Neural cell (in vitro differentiated cells): ENCODE measurements around the gene STOML3. TPM values are rescaled to one million over a fixed set of nuclear protein-coding genes. Genes with fewer than 3 reads are reported as not detected.

Experiments used
- H2AFZ ChIP-seq: fragments of 200-600, 300-800 bp; sonication (generic), shearing (Covaris generic); 2 replicates; pipeline ENCODE4 v1.6.0; 2014; ENCODE audit warnings: low read depth, mild to moderate bottlenecking, antibody characterized with exemption, low read length, moderate library complexity
- H3F3A ChIP-seq: fragments of 200-600 bp; shearing (Covaris generic); 2 replicates; pipeline ENCODE4 v1.6.1; 2016; ENCODE audit warnings: mild to moderate bottlenecking, moderate library complexity, mixed read lengths, antibody characterized with exemption, low read length; ENCODE audit not compliant: insufficient read depth, poor library complexity, severe bottlenecking
- H3K27ac ChIP-seq: fragments of 200-600, 300-800 bp; sonication (generic), shearing (Covaris generic); 2 replicates; pipeline ENCODE4 v1.5.1; 2014; ENCODE audit warnings: mild to moderate bottlenecking, low read length, moderate library complexity
- H3K27me3 ChIP-seq: fragments of 300-800, 200-600 bp; sonication (generic), shearing (Covaris generic); 2 replicates; pipeline ENCODE4 v1.6.0; 2014; ENCODE audit warnings: mild to moderate bottlenecking, low read depth, low read length, moderate library complexity; ENCODE audit not compliant: insufficient read depth
- H3K36me3 ChIP-seq: fragments of 300-800, 200-600 bp; sonication (generic), shearing (Covaris generic); 2 replicates; pipeline ENCODE4 v1.5.1; 2014; ENCODE audit warnings: mild to moderate bottlenecking, antibody characterized with exemption, low read length, moderate library complexity; ENCODE audit not compliant: insufficient read depth
- H3K4me2 ChIP-seq: fragments of 300-800, 200-600 bp; sonication (generic), shearing (Covaris generic); 2 replicates; pipeline ENCODE4 v1.6.0; 2014; ENCODE audit warnings: mild to moderate bottlenecking, low read length
- H3K4me3 ChIP-seq: fragments of 300-800, 200-600 bp; sonication (generic), shearing (Covaris generic); 2 replicates; pipeline ENCODE4 v1.5.1; 2014; ENCODE audit warnings: mild to moderate bottlenecking, low read length, moderate library complexity
- H3K79me2 ChIP-seq: fragments of 200-600 bp; shearing (Covaris generic); replicated peaks from 2 replicates; pipeline ENCODE4 v1.6.0; 2014; ENCODE audit warnings: mild to moderate bottlenecking, low read length, moderate library complexity; ENCODE audit not compliant: insufficient read depth
- H3K9ac ChIP-seq: fragments of 300-800, 200-600 bp; sonication (generic), shearing (Covaris generic); 2 replicates; pipeline ENCODE4 v1.6.1; 2016; ENCODE audit warnings: mild to moderate bottlenecking, low read length, mixed read lengths
- H3K9me2 ChIP-seq: fragments of 200-600 bp; shearing (Covaris generic); 2 replicates; pipeline ENCODE4 v1.6.1; 2016; ENCODE audit warnings: mild to moderate bottlenecking, low read length, mixed read lengths; ENCODE audit not compliant: insufficient read depth
- H3K9me3 ChIP-seq: fragments of 200-600, 300-800 bp; sonication (generic), shearing (Covaris generic); 2 replicates; pipeline ENCODE4 v1.6.1; 2016; ENCODE audit warnings: mild to moderate bottlenecking, mixed run types, low read length, moderate library complexity, mixed read lengths
- H4K20me1 ChIP-seq: fragments of 200-600 bp; shearing (Covaris generic); 2 replicates; pipeline ENCODE4 v1.6.1; 2016; ENCODE audit warnings: mild to moderate bottlenecking, mixed run types; ENCODE audit not compliant: insufficient read depth
- CTCF ChIP-seq: fragments of 450-650 bp; IDR thresholded peaks from 2 replicates; pipeline ENCODE4 v1.5.1; 2014; ENCODE audit warnings: antibody characterized with exemption, mild to moderate bottlenecking, moderate library complexity; ENCODE audit not compliant: poor library complexity, severe bottlenecking
- EP300 ChIP-seq: fragments of 450-650 bp; conservative IDR thresholded peaks from 2 replicates; pipeline ENCODE4 v1.6.1; 2014; ENCODE audit warnings: antibody characterized with exemption, mild to moderate bottlenecking, moderate library complexity; ENCODE audit not compliant: poor library complexity, severe bottlenecking
- EZH2 ChIP-seq: fragments of 200-600, 300-800 bp; shearing (Covaris generic), sonication (generic); IDR thresholded peaks from 2 replicates; pipeline ENCODE4 v1.6.1; 2014; ENCODE audit warnings: antibody characterized with exemption, low read length, borderline replicate concordance, mild to moderate bottlenecking; ENCODE audit not compliant: insufficient read depth, poor library complexity, severe bottlenecking
- MXI1 ChIP-seq: fragments of 450-650 bp; conservative IDR thresholded peaks from 2 replicates; pipeline ENCODE4 v1.6.1; 2014; ENCODE audit warnings: antibody characterized with exemption, mild to moderate bottlenecking; ENCODE audit not compliant: poor library complexity, severe bottlenecking
- POLR2AphosphoS5 ChIP-seq: IDR thresholded peaks from 2 replicates; pipeline ENCODE4 v1.6.1; 2012
- RAD21 ChIP-seq: fragments of 450-650 bp; conservative IDR thresholded peaks from 2 replicates; pipeline ENCODE4 v1.6.1; 2014; ENCODE audit warnings: antibody characterized with exemption, mild to moderate bottlenecking, moderate library complexity
- REST ChIP-seq: IDR thresholded peaks from 2 replicates; pipeline ENCODE4 v1.6.1; 2012; ENCODE audit warnings: borderline replicate concordance
- SMC3 ChIP-seq: fragments of 450-650 bp; conservative IDR thresholded peaks from 2 replicates; pipeline ENCODE4 v1.6.1; 2014; ENCODE audit warnings: antibody characterized with exemption, mild to moderate bottlenecking, moderate library complexity; ENCODE audit not compliant: poor library complexity
- TAF1 ChIP-seq: IDR thresholded peaks from 2 replicates; pipeline ENCODE4 v1.6.1; 2012; ENCODE audit warnings: low read depth
- polyA plus RNA-seq: library from polyadenylated mRNA; depleted of rRNA; stranded (reverse); fragments of >200 nt; gene quantifications from 2 replicates; pipeline ENCODE4 v1.2.3, GENCODE V29; 2014

Gene STOML3
- polyA plus RNA-seq, 1 donor from 2014 or later: not detected

DNA sequence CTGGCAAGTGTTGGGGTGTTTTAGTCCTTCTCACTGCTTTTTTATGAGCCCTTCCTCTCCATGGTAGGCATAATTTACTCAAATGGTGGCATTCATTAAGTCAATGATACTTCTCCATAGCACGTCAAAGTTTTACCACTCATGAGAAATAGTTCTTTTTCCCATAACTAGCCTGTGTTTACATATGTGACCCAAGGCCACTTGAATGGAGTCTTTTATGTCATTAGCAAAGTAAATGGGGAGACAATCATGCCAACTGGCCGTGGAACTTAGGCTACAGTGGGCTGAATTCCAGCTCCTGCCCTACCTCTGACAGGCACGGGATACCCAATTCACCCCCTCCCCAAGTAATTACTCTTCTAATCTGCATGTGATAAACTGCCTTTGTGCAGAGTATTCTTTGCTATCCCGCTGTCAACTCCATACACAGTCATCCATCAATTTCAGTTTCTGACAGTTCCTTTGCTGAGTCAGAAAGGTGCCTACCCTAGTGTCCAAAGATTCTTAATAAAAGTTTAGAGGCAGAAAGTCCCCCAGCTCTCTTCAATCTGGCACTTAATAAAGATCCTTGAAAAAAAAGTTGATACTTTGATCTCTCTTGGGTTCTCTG is 30.3 kb upstream of the STOML3 start:
- Histone ChIP-seq H3K9me3 (no peaks in the 10 kb centered on the region), H3K9me2 (no peaks in the 10 kb centered on the region), H3K27me3 (no peaks in the 10 kb centered on the region), H2AFZ (no peak overlapping the region), H3K27ac (no peak overlapping the region), H3K79me2 (no peaks in the 10 kb centered on the region), H4K20me1 (no peaks in the 10 kb centered on the region), H3K9ac (no peak overlapping the region), H3F3A (no peaks in the 10 kb centered on the region), H3K4me3 (no peak overlapping the region), H3K36me3 (peaks cover 7% of the 10 kb centered on the region), H3K4me2 (no peak overlapping the region)
- TF ChIP-seq MXI1 (no peak), EP300 (no peak), RAD21 (no peak), POLR2AphosphoS5 (no peak), REST (no peak), SMC3 (no peak), TAF1 (no peak)

- Histone ChIP-seq H3K27ac (no peak overlapping the region), H3K4me3 (no peak overlapping the region), H3K79me2 (no peaks in the 10 kb centered on the region), H3K9me3 (no peaks in the 10 kb centered on the region), H3K4me2 (no peak overlapping the region), H3K9me2 (no peaks in the 10 kb centered on the region), H3K36me3 (peaks cover 11% of the 10 kb centered on the region), H3K9ac (no peak overlapping the region), H4K20me1 (no peaks in the 10 kb centered on the region), H2AFZ (no peak overlapping the region), H3F3A (no peaks in the 10 kb centered on the region), H3K27me3 (no peaks in the 10 kb centered on the region)
- TF ChIP-seq RAD21 (peak; percentile 79), TAF1 (no peak), EP300 (no peak), SMC3 (peak; percentile 83), CTCF (peak; percentile 79)
Observed at GRCh38 chr13:39016787-39017186, 26.2 kb upstream of the STOML3 start.

- Histone ChIP-seq H2AFZ (no peak overlapping the region), H3K9me2 (no peaks in the 10 kb centered on the region), H3K79me2 (no peaks in the 10 kb centered on the region), H4K20me1 (no peaks in the 10 kb centered on the region), H3K9me3 (no peaks in the 10 kb centered on the region), H3K4me3 (no peak overlapping the region), H3K27ac (no peak overlapping the region), H3K27me3 (no peaks in the 10 kb centered on the region), H3F3A (no peaks in the 10 kb centered on the region), H3K4me2 (no peak overlapping the region), H3K9ac (no peak overlapping the region), H3K36me3 (peaks cover 11% of the 10 kb centered on the region)
- TF ChIP-seq POLR2AphosphoS5 (no peak), REST (no peak), EP300 (no peak), RAD21 (no peak), TAF1 (no peak), CTCF (no peak), MXI1 (no peak), EZH2 (no peak), SMC3 (no peak)
Observed at GRCh38 chr13:39016087-39016486, 25.5 kb upstream of the STOML3 start.
